Medulla oblongata (tissue), 1 donor: ENCODE measurements around the gene PAPPA.

ENCODE experiments used
- DNase-seq: peaks from one replicate; pipeline ENCODE4 v3.0.0-alpha.2; 2015; ENCODE audit errors: extremely low spot score

The PAPPA gene

GRCh38 chr9:116181853-116182610 lies 28.4 kb downstream of the PAPPA start:
- DNase-seq, result no peak

GRCh38 chr9:116182876-116183275 lies 29.3 kb downstream of the PAPPA start:
- no peak for DNase-seq

GRCh38 chr9:116187570-116188170 lies 34.1 kb downstream of the PAPPA start:
- DNase-seq, result no peak

GRCh38 chr9:116189683-116190082 lies 36.1 kb downstream of the PAPPA start:
- DNase-seq, result no peak

GRCh38 chr9:116190637-116191396 lies 37.2 kb downstream of the PAPPA start:
- no peak for DNase-seq

- DNase-seq, result no peak
Measured at GRCh38 chr9:116191576-116192415, 38.2 kb downstream of the PAPPA start.

- DNase-seq, result no peak
Measured at GRCh38 chr9:116193636-116194035, 40.0 kb downstream of the PAPPA start.

GRCh38 chr9:116196806-116197205 lies 43.2 kb downstream of the PAPPA start:
- DNase-seq, result no peak

- DNase-seq, result no peak
Measured at GRCh38 chr9:116198344-116198743, 44.8 kb downstream of the PAPPA start.

GRCh38 chr9:116202219-116202912 lies 48.8 kb downstream of the PAPPA start:
- DNase-seq, result no peak

- no peak for DNase-seq
Measured at GRCh38 chr9:116204252-116204882, 50.8 kb downstream of the PAPPA start.

GRCh38 chr9:116207371-116208111 lies 54.0 kb downstream of the PAPPA start:
- DNase-seq, result no peak

GRCh38 chr9:116208417-116209232 lies 55.0 kb downstream of the PAPPA start:
- DNase-seq, result no peak

GRCh38 chr9:116209414-116210116 lies 56.0 kb downstream of the PAPPA start:
- DNase-seq, result no peak

- DNase-seq, result no peak
Measured at GRCh38 chr9:116212986-116213692, 59.5 kb downstream of the PAPPA start.

GRCh38 chr9:116213693-116214047 lies 60.1 kb downstream of the PAPPA start:
- DNase-seq, result no peak

GRCh38 chr9:116218399-116218798 lies 64.8 kb downstream of the PAPPA start:
- no peak for DNase-seq

- DNase-seq, result no peak
Measured at GRCh38 chr9:116219686-116220085, 66.1 kb downstream of the PAPPA start.
